Thoracic aorta (tissue), 2 donors: Measurements from ENCODE around the gene HBS1L. TPM values are rescaled to one million over a fixed set of nuclear protein-coding genes. Genes with fewer than 3 reads are reported as not detected.

Experiments used
- ATAC-seq: fragments of 150-250 bp; one replicate; pipeline ENCODE4 v1.8.0; 2017; ENCODE audit warnings: low read depth; ENCODE audit not compliant: insufficient number of reproducible peaks, low FRiP score
- DNase-seq: peaks from one replicate; pipeline ENCODE4 v3.0.0-alpha.2; 2020; ENCODE audit warnings: low spot score
- H3K27ac ChIP-seq, 2 donors: fragments of 200-600 bp; sonication (generic); 1 replicate in 1 of 2; 2 replicates in 1 of 2; pipeline ENCODE4 v1.5.1; 2016; ENCODE audit warnings: mild to moderate bottlenecking in 2 of 2, moderate library complexity in 2 of 2
- H3K27me3 ChIP-seq: fragments of 200-600 bp; sonication (generic); replicated peaks from 2 replicates; pipeline ENCODE4 v1.6.0; 2016; ENCODE audit warnings: mild to moderate bottlenecking; ENCODE audit not compliant: insufficient read depth
- H3K36me3 ChIP-seq: fragments of 200-600 bp; sonication (generic); one replicate; pipeline ENCODE4 v1.5.1; 2016
- H3K4me1 ChIP-seq, 2 donors: fragments of 200-600 bp; sonication (generic); 1 replicate in 1 of 2; 2 replicates in 1 of 2; pipeline versions ENCODE4 v1.5.1 to v1.6.0; 2016; ENCODE audit warnings: low read depth in 2 of 2, mild to moderate bottlenecking in 1 of 2; ENCODE audit not compliant: control insufficient read depth in 1 of 2
- H3K4me3 ChIP-seq: fragments of 200-600 bp; sonication (generic); 2 replicates; pipeline ENCODE4 v1.5.1; 2016; ENCODE audit warnings: mild to moderate bottlenecking
- H3K9me3 ChIP-seq: fragments of 200-600 bp; sonication (generic); 2 replicates; pipeline ENCODE4 v1.5.1; 2016
- CTCF ChIP-seq: fragments of 200-600 bp; sonication (generic); IDR thresholded peaks from one replicate; pipeline ENCODE4 v1.5.1; 2019; ENCODE audit warnings: antibody characterized with exemption
- total RNA-seq, 2 donors: library from RNA; depleted of rRNA; stranded (reverse); fragments of >200 nt; gene quantifications; one replicate each; pipeline versions ENCODE4 v1.1.0 to v1.2.3, GENCODE V29; 2016

HBS1L gene
- total RNA-seq, 2 donors from 2014 or later: 42.5 to 48.5 TPM

- Histone ChIP-seq H3K36me3 (no peaks in the 10 kb centered on the region), H3K9me3 (no peaks in the 10 kb centered on the region), H3K4me3 (no peak overlapping the region), H3K27ac (no peak overlapping the region), H3K4me1 (no peaks in the 10 kb centered on the region), H3K27me3 (no peaks in the 10 kb centered on the region)
- no peak for TF ChIP-seq CTCF
- ATAC-seq (no peak), DNase-seq (no peak)
Measured at GRCh38 chr6:134936476-134936875, 118.1 kb downstream of the HBS1L start.

GRCh38 chr6:134934793-134935485 lies 119.7 kb downstream of the HBS1L start:
- H3K36me3 ChIP-seq: no peaks in the 10 kb centered on the region
- H3K4me3 ChIP-seq: no peak overlapping the region
- DNase-seq: no peak
- H3K27ac ChIP-seq: no peak overlapping the region
- TF ChIP-seq CTCF: no peak
- H3K9me3 ChIP-seq: no peaks in the 10 kb centered on the region
- no peaks in the 10 kb centered on the region for H3K4me1 ChIP-seq
- no peak for ATAC-seq
- no peaks in the 10 kb centered on the region for H3K27me3 ChIP-seq

- Histone ChIP-seq H3K4me3 (no peak overlapping the region), H3K4me1 (no peaks in the 10 kb centered on the region), H3K27ac (no peak overlapping the region), H3K36me3 (no peaks in the 10 kb centered on the region), H3K9me3 (no peaks in the 10 kb centered on the region), H3K27me3 (no peaks in the 10 kb centered on the region)
- no peak for TF ChIP-seq CTCF
- DNase-seq (no peak), ATAC-seq (no peak)
Measured at GRCh38 chr6:134932535-134933470, 121.8 kb downstream of the HBS1L start.

- Histone ChIP-seq H3K36me3 (no peaks in the 10 kb centered on the region), H3K27ac (no peak overlapping the region), H3K4me3 (no peak overlapping the region), H3K4me1 (no peaks in the 10 kb centered on the region), H3K9me3 (no peaks in the 10 kb centered on the region), H3K27me3 (no peaks in the 10 kb centered on the region)
- DNase-seq (no peak), ATAC-seq (no peak)
- no peak for TF ChIP-seq CTCF
Measured at GRCh38 chr6:134932098-134932497, 122.5 kb downstream of the HBS1L start.

GRCh38 chr6:134930463-134930862 lies 124.2 kb downstream of the HBS1L start:
- DNase-seq (no peak), ATAC-seq (no peak)
- no peaks in the 10 kb centered on the region for H3K27me3 ChIP-seq
- TF ChIP-seq CTCF: no peak
- no peaks in the 10 kb centered on the region for H3K36me3 ChIP-seq
- H3K27ac ChIP-seq: no peak overlapping the region
- no peak overlapping the region for H3K4me3 ChIP-seq
- no peaks in the 10 kb centered on the region for H3K4me1 ChIP-seq
- no peaks in the 10 kb centered on the region for H3K9me3 ChIP-seq
